ENCODE results near the gene TMEM31. TPM values are rescaled to one million over a fixed set of nuclear protein-coding genes. Genes with fewer than 3 reads are reported as not detected.

TMEM31 gene
- total RNA-seq, 6 experiments from 2014 or later, result 0.37 TPM; not detected in 5

DNA sequence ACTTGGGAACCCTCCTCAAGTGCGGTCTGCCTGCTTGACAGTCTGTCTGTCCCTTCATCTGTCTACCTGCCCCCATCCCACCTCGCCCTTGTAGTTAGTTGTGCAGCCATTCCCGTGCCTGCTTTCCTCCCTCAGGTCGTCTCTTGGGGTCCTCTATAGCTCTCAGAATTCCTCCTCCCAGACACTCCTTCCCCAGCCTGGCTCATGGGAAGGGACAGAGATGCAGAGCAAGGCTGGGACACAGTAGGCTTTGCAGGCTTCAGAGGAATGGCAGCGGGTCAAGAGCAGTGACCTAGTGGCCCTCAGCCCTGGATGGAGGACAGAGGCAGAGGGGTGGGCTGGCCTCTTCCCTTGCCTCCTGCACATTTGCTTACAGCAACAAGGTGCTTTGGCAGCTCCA, 18.3 kb downstream of the TMEM31 start:
- Histone ChIP-seq H3K4me1 (no peaks in the 10 kb centered on the region), H3K27me3 (no peaks in the 10 kb centered on the region), H3K4me3 (no peak overlapping the region), H3K9me3 (no peaks in the 10 kb centered on the region), H3K36me3 (no peaks in the 10 kb centered on the region), H3K27ac (no peak overlapping the region)
- no peak for TF ChIP-seq POLR2A (IDR thresholded peaks at IDR 0.05)
- TF ChIP-seq CTCF (IDR thresholded peaks at IDR 0.05), result no peak
- DNase-seq (no peak), ATAC-seq (no peak)
- 14% methylated on average over 3 of the region's 5 CpGs for WGBS (ENCODE audit: insufficient coverage, low coverage, low lambda C conversion rate, missing lambda C conversion rate)
- intact Hi-C loops (cut with DNase I), result no loop called here

DNA sequence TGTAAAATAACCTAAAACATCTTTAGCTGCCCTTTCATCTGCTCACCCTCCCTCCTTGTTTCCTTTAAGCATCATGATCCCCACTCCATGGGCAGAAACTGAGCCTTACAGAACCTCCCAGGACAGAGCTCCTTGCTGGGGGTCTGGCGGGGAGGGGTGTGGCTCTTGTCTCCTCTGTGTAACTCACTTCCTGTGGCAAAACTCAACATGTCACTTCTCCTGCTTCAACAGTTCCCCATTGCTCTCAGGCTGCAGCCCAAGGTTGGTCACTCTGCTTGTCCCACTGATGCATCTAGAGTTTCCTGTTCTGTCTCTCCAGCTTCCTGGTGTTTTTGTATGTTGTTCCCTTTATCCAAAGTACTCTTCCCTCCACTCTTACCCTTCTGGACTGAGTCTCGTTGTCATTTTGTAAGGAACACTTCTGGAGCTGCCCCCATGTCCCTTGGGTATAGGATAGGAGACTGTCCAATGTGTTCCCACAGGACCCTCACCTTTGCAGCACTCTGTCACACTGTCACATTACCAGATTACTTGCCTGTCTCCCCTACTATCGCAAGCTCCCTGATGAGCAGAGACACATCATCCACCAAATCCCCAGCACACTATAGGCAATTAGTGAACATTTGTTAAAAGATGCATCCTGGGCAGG, 19.6 kb downstream of the TMEM31 start:
- intact Hi-C loops (cut with DNase I), result no loop called here
- TF ChIP-seq POLR2A (IDR thresholded peaks at IDR 0.05), result no peak
- no peak for TF ChIP-seq CTCF (IDR thresholded peaks at IDR 0.05)
- WGBS (ENCODE audit: insufficient coverage, low coverage, low lambda C conversion rate, missing lambda C conversion rate), result 63% methylated on average over 3 of the region's 3 CpGs
- Histone ChIP-seq H3K4me3 (no peak overlapping the region), H3K36me3 (no peaks in the 10 kb centered on the region), H3K27ac (no peak overlapping the region), H3K9me3 (no peaks in the 10 kb centered on the region), H3K4me1 (no peaks in the 10 kb centered on the region), H3K27me3 (no peaks in the 10 kb centered on the region)
- ATAC-seq, result no peak
- DNase-seq, result no peak

DNA sequence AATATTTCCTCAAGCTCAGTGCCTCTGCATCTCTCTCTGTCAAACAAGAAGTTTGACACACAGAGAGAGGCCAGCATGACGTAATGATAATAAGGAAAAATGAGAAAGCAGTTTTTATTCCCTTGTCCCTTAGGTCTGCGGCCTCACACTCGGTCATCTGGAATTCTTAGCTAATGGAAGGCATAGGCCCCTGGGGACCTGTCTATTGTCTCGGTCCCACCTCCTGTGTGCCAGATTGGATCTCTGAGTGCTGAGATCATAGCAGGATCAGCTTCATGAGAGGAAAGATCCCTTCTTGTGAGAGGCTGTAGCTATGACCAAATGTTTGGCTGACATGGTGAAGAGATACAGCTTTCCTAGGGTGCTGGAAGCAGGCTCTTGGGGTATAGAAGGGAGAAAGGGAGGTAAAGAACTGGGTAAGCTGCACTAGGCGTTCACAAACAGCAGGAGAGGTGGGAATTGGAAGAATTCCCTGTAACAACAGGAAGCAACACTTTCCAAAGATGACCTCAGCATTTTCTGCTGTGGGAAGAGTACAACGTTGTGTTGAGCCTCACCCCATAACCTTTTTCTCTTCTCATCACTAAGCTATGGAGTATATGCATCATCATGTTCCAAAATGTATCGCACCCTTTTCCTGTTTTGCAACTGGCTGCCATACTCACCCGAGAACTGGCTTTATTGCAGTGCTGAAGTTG, 20.2 kb downstream of the TMEM31 start:
- Histone ChIP-seq H3K27ac (no peak overlapping the region), H3K27me3 (no peaks in the 10 kb centered on the region), H3K9me3 (no peaks in the 10 kb centered on the region), H3K4me3 (no peak overlapping the region), H3K36me3 (no peaks in the 10 kb centered on the region), H3K4me1 (no peaks in the 10 kb centered on the region)
- intact Hi-C loops (cut with DNase I), result no loop called here
- no peak for TF ChIP-seq POLR2A (IDR thresholded peaks at IDR 0.05)
- TF ChIP-seq CTCF (IDR thresholded peaks at IDR 0.05), result no peak
- ATAC-seq, result peak in 2 of 4 donors; percentile 20 to 27
- 28% methylated on average over 8 of the region's 8 CpGs for WGBS (ENCODE audit: insufficient coverage, low coverage, low lambda C conversion rate, missing lambda C conversion rate)
- DNase-seq, result no peak

DNA sequence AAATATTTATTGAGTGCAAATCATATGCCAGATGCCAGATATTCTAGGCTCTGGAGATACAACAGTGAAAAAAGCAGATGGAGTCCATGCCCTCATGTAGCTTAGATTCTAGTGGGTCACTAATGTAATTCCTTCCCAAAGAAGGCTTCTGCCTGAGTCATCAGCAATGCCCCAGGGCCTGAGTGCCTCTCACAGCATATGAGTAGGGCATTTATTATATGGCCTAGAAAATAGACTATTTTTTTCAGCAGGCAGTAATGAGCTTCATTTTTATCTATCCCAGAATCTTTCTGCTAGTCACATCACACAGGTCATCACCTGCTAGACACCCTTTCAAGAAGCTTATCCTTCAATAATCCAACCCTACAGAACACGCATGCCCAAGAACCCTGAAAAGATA, 22.3 kb downstream of the TMEM31 start:
- Histone ChIP-seq H3K36me3 (no peaks in the 10 kb centered on the region), H3K27ac (no peak overlapping the region), H3K4me3 (no peak overlapping the region), H3K4me1 (no peaks in the 10 kb centered on the region), H3K27me3 (no peaks in the 10 kb centered on the region), H3K9me3 (no peaks in the 10 kb centered on the region)
- ATAC-seq (no peak), DNase-seq (no peak)
- intact Hi-C loops (cut with DNase I), result no loop called here
- TF ChIP-seq CTCF (IDR thresholded peaks at IDR 0.05), result no peak
- TF ChIP-seq POLR2A (IDR thresholded peaks at IDR 0.05), result no peak
- 80% methylated on average over 1 of the region's 1 CpG for WGBS (ENCODE audit: insufficient coverage, low coverage, low lambda C conversion rate, missing lambda C conversion rate)

All from right lobe of liver (tissue), 6 donors.